Mesenteric fat pad (tissue), 1 donor: ENCODE data around the gene GPR142. TPM values are rescaled to one million over a fixed set of nuclear protein-coding genes. Genes with fewer than 3 reads are reported as not detected.
A peak's percentile ranks its signal among the peaks of the same experiment; 100 is the strongest.

Experiments used
- DNase-seq: peaks from one replicate; pipeline ENCODE4 v3.0.0-alpha.2; 2020; ENCODE audit warnings: low spot score
- total RNA-seq: library from RNA; stranded (reverse); fragmentation: NEBNext Ultra II Directional; extraction: Animal tissue kit (Norgen Biotek cat#: 25700); gene quantifications from one replicate; pipeline ENCODE4 v1.2.1, GENCODE V29; 2021
- donor health status: DM: yes; HTN: yes; CAD: no.

Gene GPR142
- total RNA-seq, 1 donor from 2014 or later, result not detected

GRCh38 chr17:74369665-74370490, 2.6 kb downstream of the GPR142 start:
- DNase-seq, result no peak

GRCh38 chr17:74371653-74372147, 4.4 kb downstream of the GPR142 start:
- no peak for DNase-seq

- DNase-seq, result no peak
Measured at GRCh38 chr17:74372426-74372825, 5.1 kb downstream of the GPR142 start.

- DNase-seq, result no peak
Measured at GRCh38 chr17:74373838-74374606, 6.7 kb downstream of the GPR142 start.

GRCh38 chr17:74374858-74375257, 7.6 kb downstream of the GPR142 start:
- DNase-seq, result no peak

GRCh38 chr17:74379495-74380085, 12.3 kb downstream of the GPR142 start:
- peak; percentile 97 for DNase-seq

GRCh38 chr17:74380086-74380958, 13.0 kb downstream of the GPR142 start:
- no peak for DNase-seq

- DNase-seq, result no peak
Measured at GRCh38 chr17:74380959-74381808, 13.9 kb downstream of the GPR142 start.

GRCh38 chr17:74383141-74383540, 15.8 kb downstream of the GPR142 start:
- DNase-seq, result no peak

GRCh38 chr17:74385201-74385600, 17.9 kb downstream of the GPR142 start:
- no peak for DNase-seq

GRCh38 chr17:74386386-74386785, 19.1 kb downstream of the GPR142 start:
- DNase-seq, result no peak

GRCh38 chr17:74387365-74388218, 20.3 kb downstream of the GPR142 start:
- DNase-seq, result no peak

GRCh38 chr17:74389084-74389753, 21.9 kb downstream of the GPR142 start:
- DNase-seq, result no peak

GRCh38 chr17:74389937-74390679, 22.8 kb downstream of the GPR142 start:
- DNase-seq, result no peak

- no peak for DNase-seq
Measured at GRCh38 chr17:74390680-74391653, 23.7 kb downstream of the GPR142 start.

- DNase-seq, result no peak
Measured at GRCh38 chr17:74391771-74392170, 24.5 kb downstream of the GPR142 start.
